ENCODE measurements around the gene CLEC4F. TPM values are rescaled to one million over a fixed set of nuclear protein-coding genes. Genes with fewer than 3 reads are reported as not detected.

Gene CLEC4F
- total RNA-seq, 1 donor from 2014 or later, result not detected

- ATAC-seq (ENCODE audit: low read depth) (no peak), DNase-seq (no peak)
- H3K4me1 Mint-ChIP-seq, result no peaks in the 10 kb centered on the region
- TF ChIP-seq CTCF (IDR thresholded peaks at IDR 0.05), result no peak
- intact Hi-C loops (cut with micrococcal nuclease), result no loop called here
- H3K9me3 Mint-ChIP-seq, result no peaks in the 10 kb centered on the region
- no peak overlapping the region for H3K4me3 Mint-ChIP-seq
- ChIA-PET POLR2A (no interaction called here), CTCF (no interaction called here)
- H3K27ac Mint-ChIP-seq, result no peak overlapping the region
- no peaks in the 10 kb centered on the region for H3K36me3 Mint-ChIP-seq (ENCODE audit: low read depth)
- H3K27me3 Mint-ChIP-seq, result peaks cover 18% of the 10 kb centered on the region
Observed at GRCh38 chr2:70832386-70832785, 12.0 kb upstream of the CLEC4F start.

- Mint-ChIP-seq H3K4me1 (no peaks in the 10 kb centered on the region), H3K4me3 (no peak overlapping the region), H3K27me3 (peaks cover 17% of the 10 kb centered on the region), H3K36me3 (ENCODE audit: low read depth) (no peaks in the 10 kb centered on the region), H3K27ac (no peak overlapping the region), H3K9me3 (no peaks in the 10 kb centered on the region)
- no peak for TF ChIP-seq CTCF (IDR thresholded peaks at IDR 0.05)
- no peak for DNase-seq
- intact Hi-C loops (cut with micrococcal nuclease), result no loop called here
- CTCF ChIA-PET, result interaction anchor here (0.6 kb wide), 1 partner anchor 24 kb away, joined by 4 read pairs; no protein-coding TSS in a partner anchor
- POLR2A ChIA-PET, result no interaction called here
- ATAC-seq (ENCODE audit: low read depth), result no peak
Observed at GRCh38 chr2:70831861-70832260, 11.5 kb upstream of the CLEC4F start.

GRCh38 chr2:70830366-70830765 is 10.0 kb upstream of the CLEC4F start:
- Mint-ChIP-seq H3K9me3 (no peaks in the 10 kb centered on the region), H3K36me3 (ENCODE audit: low read depth) (no peaks in the 10 kb centered on the region), H3K27me3 (peaks cover 17% of the 10 kb centered on the region), H3K27ac (no peak overlapping the region), H3K4me3 (no peak overlapping the region), H3K4me1 (no peaks in the 10 kb centered on the region)
- TF ChIP-seq CTCF (IDR thresholded peaks at IDR 0.05), result no peak
- POLR2A ChIA-PET, result no interaction called here
- intact Hi-C loops (cut with micrococcal nuclease), result no loop called here
- no peak for ATAC-seq (ENCODE audit: low read depth)
- no peak for DNase-seq
- CTCF ChIA-PET, result no interaction called here

- intact Hi-C loops (cut with micrococcal nuclease), result no loop called here
- ATAC-seq (ENCODE audit: low read depth) (no peak), DNase-seq (no peak)
- TF ChIP-seq CTCF (IDR thresholded peaks at IDR 0.05), result no peak
- POLR2A ChIA-PET, result no interaction called here
- Mint-ChIP-seq H3K4me3 (no peak overlapping the region), H3K9me3 (no peaks in the 10 kb centered on the region), H3K36me3 (ENCODE audit: low read depth) (no peaks in the 10 kb centered on the region), H3K4me1 (no peaks in the 10 kb centered on the region), H3K27me3 (peaks cover 16% of the 10 kb centered on the region), H3K27ac (no peak overlapping the region)
- CTCF ChIA-PET, result no interaction called here
Observed at GRCh38 chr2:70829916-70830315, 9.5 kb upstream of the CLEC4F start.

GRCh38 chr2:70828914-70829824 is 8.8 kb upstream of the CLEC4F start:
- Mint-ChIP-seq H3K36me3 (ENCODE audit: low read depth) (no peaks in the 10 kb centered on the region), H3K4me3 (no peak overlapping the region), H3K4me1 (no peaks in the 10 kb centered on the region), H3K9me3 (no peaks in the 10 kb centered on the region), H3K27ac (no peak overlapping the region), H3K27me3 (peaks cover 16% of the 10 kb centered on the region)
- POLR2A ChIA-PET, result no interaction called here
- CTCF ChIA-PET, result no interaction called here
- TF ChIP-seq CTCF (IDR thresholded peaks at IDR 0.05), result no peak
- ATAC-seq (ENCODE audit: low read depth), result no peak
- DNase-seq, result no peak
- intact Hi-C loops (cut with micrococcal nuclease), result no loop called here

Data from activated B cell treated with CpG ODN at 0.5 μM for 24 hours (primary cell).